ENCODE results near the gene ZBTB21. TPM values are rescaled to one million over a fixed set of nuclear protein-coding genes. Genes with fewer than 3 reads are reported as not detected.
A peak's percentile ranks its signal among the peaks of the same experiment; 100 is the strongest.

Gene ZBTB21
- total and polyA plus RNA-seq, 9 of the 15 experiments (the other 6 are each of a cell fraction or from before 2014, with no cell fraction given) = 2.2 to 15.2 (median 8.7) TPM

DNA sequence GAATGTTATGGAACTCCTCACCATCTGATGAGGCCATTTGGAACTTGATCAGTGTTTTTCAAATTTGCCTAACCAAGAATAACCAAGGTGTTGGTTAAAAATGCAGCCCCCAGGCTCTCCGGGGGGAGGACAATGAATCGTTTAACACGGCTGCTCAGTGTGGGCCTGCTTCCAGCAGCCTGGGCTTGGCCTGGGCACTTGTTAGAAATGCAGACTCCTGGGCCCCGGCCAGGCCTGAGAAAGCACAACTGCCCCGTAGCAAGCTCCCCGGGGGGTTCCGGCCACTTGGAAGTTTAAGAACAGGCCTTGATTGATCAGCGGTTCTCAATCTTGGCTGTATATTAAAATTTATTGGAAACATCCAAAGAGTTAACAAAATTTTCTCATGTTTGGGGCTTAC lies 33.5 kb downstream of the ZBTB21 start (continued):
- TF ChIP-seq, protein P1, sequence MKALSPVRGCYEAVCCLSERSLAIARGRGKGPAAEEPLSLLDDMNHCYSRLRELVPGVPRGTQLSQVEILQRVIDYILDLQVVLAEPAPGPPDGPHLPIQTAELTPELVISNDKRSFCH (CRISPR knock-in tag; IDR thresholded peaks at IDR 0.05) = no peak
- TF ChIP-seq, protein P1 (tag; IDR thresholded peaks at IDR 0.05) = no peak
- TF ChIP-seq ZNF780A (CRISPR knock-in tag; IDR thresholded peaks at IDR 0.05) (no peak), ZBTB8A (IDR thresholded peaks at IDR 0.05; ENCODE audit: partially characterized antibody) (no peak), ZEB2 (IDR thresholded peaks at IDR 0.05) (no peak)
- TF ChIP-seq, protein P2, sequence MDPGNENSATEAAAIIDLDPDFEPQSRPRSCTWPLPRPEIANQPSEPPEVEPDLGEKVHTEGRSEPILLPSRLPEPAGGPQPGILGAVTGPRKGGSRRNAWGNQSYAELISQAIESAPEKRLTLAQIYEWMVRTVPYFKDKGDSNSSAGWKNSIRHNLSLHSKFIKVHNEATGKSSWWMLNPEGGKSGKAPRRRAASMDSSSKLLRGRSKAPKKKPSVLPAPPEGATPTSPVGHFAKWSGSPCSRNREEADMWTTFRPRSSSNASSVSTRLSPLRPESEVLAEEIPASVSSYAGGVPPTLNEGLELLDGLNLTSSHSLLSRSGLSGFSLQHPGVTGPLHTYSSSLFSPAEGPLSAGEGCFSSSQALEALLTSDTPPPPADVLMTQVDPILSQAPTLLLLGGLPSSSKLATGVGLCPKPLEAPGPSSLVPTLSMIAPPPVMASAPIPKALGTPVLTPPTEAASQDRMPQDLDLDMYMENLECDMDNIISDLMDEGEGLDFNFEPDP (CRISPR knock-in tag; IDR thresholded peaks at IDR 0.05) = no peak

DNA sequence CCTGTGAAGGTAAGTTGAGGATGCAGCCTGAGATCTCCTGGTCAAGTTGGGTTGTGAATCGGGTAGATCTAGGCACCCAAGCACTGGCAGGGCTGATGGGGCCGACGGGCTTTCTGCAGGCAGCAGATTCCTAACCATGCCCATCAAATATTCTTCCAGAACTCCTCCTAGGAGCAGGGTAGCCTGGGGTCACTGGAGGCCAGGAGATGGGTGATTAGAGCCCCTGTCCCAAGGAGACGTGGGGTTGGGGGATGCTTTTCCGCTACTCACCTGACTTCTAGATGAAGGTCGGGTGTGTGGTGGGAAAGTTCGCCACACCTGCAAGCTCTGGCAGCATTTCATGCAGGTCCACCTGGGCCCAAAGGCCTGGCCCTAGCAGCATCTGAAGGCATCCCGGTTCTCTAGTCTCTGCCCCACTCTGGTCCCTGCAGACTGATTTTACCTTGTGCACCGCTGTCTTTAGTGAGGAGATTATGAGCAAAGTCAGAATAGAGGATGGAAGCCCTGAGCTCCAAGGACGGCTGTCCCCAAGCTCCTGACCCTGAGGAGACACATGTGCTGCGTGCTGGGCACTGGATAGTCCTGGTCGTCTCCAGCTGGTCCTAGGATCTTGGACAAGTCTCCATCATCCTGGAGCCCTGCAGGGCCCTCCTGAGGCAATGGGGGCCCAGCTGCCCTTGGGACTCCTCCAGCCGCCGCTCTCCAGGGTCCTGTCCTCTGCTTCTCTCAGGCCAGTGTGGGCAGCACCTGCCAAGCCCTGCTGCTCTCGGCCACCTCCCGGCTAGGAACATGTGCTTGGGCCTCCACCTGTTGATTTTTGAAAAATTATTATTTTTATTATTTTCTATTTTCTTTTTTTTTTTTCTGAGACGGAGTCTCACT lies 34.5 kb downstream of the ZBTB21 start:
- ATAC-seq (peak; percentile 72), DNase-seq (ENCODE audit: extremely low read depth in 1 of 4, low spot score in 3 of 4) (peak in 1 of 4 experiments; percentile 29), FAIRE-seq (no peak)
- Histone ChIP-seq H3K4me3 (no peak overlapping the region), H2AFZ (ENCODE audit: low read depth, low read length) (no peak overlapping the region), H3K27me3 (ENCODE audit: control insufficient read depth in 2 of 2, insufficient read depth in 2 of 2, low read length in 2 of 2) (peaks cover 26 to 58% of the 10 kb centered on the region in 2 experiments), H3K79me2 (ENCODE audit: control insufficient read depth, insufficient read depth, low read length) (no peaks in the 10 kb centered on the region), H3K4me1 (replicated peaks in 1 of 2; ENCODE audit: control insufficient read depth in 2 of 2, insufficient read depth in 2 of 2, low read length in 2 of 2) (peaks cover 0 to 4% of the 10 kb centered on the region in 2 experiments; a peak in 2 of 5 replicates), H3K9me1 (ENCODE audit: control insufficient read depth, insufficient read depth, low read length) (no peaks in the 10 kb centered on the region), H3K9ac (ENCODE audit: insufficient read depth in 1 of 2, low read depth in 2 of 2, low read length in 2 of 2) (no peak overlapping the region), H3K4me2 (ENCODE audit: insufficient read depth, low read length) (no peak overlapping the region), H3K36me3 (ENCODE audit: control insufficient read depth, insufficient read depth, low read length) (no peaks in the 10 kb centered on the region), H3K9me3 (replicated peaks; ENCODE audit: control insufficient read depth, insufficient read depth, low read depth, low read length) (peaks cover 4% of the 10 kb centered on the region; the same call in 1 of the 2 replicates), H3K27ac (ENCODE audit: extremely low read depth, low read depth, low read length) (no peak overlapping the region), H4K20me1 (replicated peaks; ENCODE audit: control insufficient read depth, insufficient read depth, low read length) (no peaks in the 10 kb centered on the region)
- ChIA-PET CTCF (ENCODE audit: low intra/inter-chr PET ratio) (no interaction called here), POLR2A (interaction anchor here (0.6 kb wide), 2 partner anchors 79 to 227 kb away, joined by 3 read pairs; no protein-coding TSS in a partner anchor)
- BruUV-seq (replicated peaks) = no TSS peak
- intact Hi-C loops (cut with micrococcal nuclease) (no loop called here), in situ Hi-C loops (cut with MboI) (no loop called here)
- 6% methylated on average over 17 of the region's 17 CpGs for WGBS (ENCODE audit: insufficient coverage, low coverage, missing lambda C conversion rate)
- no peak for TF ChIP-seq ZC3H11A (IDR thresholded peaks at IDR 0.05; ENCODE audit: low read depth, low read length)
- 0 out of 2 replicates have a peak, but pooled peaks have one; percentile 63 for TF ChIP-seq MIER1 (IDR thresholded peaks at IDR 0.05; ENCODE audit: low read depth)
- TF ChIP-seq, protein P3, sequence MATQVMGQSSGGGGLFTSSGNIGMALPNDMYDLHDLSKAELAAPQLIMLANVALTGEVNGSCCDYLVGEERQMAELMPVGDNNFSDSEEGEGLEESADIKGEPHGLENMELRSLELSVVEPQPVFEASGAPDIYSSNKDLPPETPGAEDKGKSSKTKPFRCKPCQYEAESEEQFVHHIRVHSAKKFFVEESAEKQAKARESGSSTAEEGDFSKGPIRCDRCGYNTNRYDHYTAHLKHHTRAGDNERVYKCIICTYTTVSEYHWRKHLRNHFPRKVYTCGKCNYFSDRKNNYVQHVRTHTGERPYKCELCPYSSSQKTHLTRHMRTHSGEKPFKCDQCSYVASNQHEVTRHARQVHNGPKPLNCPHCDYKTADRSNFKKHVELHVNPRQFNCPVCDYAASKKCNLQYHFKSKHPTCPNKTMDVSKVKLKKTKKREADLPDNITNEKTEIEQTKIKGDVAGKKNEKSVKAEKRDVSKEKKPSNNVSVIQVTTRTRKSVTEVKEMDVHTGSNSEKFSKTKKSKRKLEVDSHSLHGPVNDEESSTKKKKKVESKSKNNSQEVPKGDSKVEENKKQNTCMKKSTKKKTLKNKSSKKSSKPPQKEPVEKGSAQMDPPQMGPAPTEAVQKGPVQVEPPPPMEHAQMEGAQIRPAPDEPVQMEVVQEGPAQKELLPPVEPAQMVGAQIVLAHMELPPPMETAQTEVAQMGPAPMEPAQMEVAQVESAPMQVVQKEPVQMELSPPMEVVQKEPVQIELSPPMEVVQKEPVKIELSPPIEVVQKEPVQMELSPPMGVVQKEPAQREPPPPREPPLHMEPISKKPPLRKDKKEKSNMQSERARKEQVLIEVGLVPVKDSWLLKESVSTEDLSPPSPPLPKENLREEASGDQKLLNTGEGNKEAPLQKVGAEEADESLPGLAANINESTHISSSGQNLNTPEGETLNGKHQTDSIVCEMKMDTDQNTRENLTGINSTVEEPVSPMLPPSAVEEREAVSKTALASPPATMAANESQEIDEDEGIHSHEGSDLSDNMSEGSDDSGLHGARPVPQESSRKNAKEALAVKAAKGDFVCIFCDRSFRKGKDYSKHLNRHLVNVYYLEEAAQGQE (IDR thresholded peaks at IDR 0.05; ENCODE audit: borderline replicate concordance) = peak; percentile 90
- TF ChIP-seq, protein P3 (CRISPR knock-in tag; IDR thresholded peaks at IDR 0.05; ENCODE audit: low read depth) = no peak

Measured in K562 (cell line).